ENCODE results near the gene UBAP1L.
A peak's percentile ranks its signal among the peaks of the same experiment; 100 is the strongest.
"Not testable (repeated sequence)": the region's sequence is repeated elsewhere in the genome, so short reads cannot be mapped to it uniquely, and the experiment has no call there.

UBAP1L gene

DNA sequence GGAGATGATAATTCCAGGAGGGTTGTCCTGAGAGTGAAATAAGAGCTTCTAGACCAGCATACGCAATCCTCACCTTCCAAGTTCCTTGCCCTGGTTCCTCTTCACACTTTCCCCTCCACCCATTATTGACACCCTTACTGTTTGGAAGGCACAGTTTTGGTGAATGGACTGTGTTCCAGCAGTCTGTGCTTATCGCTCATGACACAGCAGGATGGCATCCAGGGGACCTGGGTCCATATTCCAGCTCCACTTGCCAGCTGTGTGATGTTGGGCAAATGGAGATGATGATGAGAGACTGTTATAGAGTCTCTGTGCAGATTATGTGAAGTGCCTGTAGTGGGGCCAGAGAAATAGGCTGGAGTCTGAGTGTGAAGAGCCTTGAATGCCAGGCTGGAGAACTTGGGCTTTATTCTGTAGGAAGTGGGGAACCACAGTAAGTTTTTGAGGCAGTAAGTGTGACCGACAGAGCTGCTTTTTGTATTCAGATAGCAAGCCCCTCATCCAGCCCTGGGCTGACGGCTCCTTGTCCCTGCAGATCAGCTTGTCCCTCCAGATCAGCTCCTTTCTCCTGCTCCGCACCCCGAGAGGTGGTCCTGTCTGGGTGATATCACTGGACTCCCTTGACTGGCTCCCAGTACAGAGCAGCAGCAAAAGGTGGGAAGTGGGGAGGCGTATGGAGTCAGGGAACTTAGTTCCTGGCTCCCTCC, 30.3 kb downstream of the UBAP1L start:
- no peak for DNase-seq (ENCODE audit: low read depth in 3 of 3)

DNA sequence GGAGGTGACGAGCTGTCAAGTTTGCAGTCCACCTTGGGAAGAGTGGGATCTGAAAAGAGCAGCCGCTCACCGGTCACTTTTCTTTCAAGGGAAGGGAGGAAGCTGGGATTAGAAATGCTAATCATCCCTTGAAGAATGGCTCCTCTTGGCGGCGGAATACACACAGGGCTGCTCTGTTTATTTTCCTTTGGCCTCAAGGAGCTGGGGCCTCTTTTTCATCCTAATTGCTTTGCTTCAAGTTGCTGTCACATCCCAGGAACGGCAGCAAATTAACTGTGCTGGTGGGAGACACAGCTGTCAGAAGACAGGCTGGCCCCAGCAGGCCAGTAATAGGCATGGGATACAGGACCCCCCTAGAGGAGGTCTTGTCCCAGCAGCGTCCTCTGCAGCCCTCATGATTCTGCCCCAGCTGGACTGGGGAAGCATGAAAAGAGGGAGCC, 31.7 kb downstream of the UBAP1L start:
- no peak for DNase-seq (ENCODE audit: low read depth in 3 of 3)

DNA sequence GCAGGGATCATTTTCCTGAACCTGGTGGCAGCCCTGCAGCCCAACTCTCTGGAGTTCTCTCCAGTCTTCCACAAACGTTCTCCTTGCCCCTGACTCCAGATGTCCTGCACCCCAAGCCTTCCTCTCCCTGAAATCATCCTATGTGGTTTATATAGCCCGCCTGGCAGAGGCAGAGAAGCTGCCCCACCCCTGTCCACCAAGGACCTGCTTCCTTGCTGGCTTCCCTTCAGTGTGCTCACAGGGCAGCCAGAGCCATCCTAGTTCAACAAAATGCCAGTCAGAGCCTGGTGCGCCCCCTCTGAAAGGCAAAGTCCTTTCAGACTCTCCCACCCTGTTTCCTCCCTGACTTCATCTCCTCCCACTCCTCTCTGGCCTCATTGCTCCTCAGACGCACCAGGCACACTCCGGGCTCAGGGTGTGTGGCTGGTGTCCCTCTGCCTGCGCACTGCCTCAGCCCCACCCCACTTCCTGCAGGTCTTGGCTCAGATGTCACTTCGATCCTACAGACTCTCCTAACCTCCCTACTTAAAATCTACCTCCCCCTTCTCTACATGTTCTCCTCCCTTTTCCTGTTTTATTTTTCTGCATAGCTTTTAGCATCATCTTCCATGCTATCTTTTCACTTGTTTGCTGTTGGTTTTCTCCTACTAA, 32.6 kb downstream of the UBAP1L start:
- DNase-seq (ENCODE audit: low read depth in 3 of 3) = peak in 1 of 3 donors; percentile 3

DNA sequence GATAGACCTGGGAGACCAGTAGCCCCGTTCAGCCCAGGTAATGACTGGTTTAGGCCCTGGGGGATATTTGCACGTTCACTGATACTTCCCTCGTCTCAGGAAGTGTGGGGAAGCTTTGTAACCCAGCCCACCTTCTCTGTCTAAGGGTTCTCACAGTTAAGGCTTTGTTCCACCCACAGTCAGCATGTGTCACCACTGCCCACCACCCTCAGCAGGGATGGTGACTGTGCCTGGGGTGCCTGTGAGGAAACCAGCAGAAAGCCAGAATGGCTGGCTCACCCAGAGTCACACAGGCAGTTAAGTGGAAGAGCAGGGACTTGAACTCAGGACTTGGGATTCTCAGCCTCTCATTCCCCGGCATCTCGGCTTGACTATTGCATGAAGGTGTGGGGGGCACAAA, 33.2 kb downstream of the UBAP1L start:
- peak in 2 of 3 donors; percentile 8 to 30 for DNase-seq (ENCODE audit: low read depth in 3 of 3)

DNA sequence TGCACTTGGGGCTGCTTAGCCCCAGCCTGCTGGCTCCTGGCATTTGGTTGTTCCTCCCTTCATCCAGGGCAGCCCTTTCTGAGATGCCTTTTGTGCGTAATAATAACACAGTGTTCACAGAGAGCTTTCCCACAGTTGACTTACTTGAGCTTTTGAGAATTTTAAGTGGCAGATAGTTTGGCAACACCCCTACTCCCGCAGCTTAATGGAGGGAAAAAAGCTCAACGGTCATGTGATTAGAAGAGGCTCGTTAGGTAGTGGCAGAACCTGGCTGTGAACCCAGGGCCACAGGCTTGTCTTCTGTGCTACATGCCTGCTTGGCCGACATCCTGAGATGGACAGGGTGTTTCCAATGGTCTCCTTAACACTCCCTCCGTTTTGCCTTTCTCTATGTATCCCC, 33.7 kb downstream of the UBAP1L start:
- DNase-seq (ENCODE audit: low read depth in 3 of 3) = no peak

DNA sequence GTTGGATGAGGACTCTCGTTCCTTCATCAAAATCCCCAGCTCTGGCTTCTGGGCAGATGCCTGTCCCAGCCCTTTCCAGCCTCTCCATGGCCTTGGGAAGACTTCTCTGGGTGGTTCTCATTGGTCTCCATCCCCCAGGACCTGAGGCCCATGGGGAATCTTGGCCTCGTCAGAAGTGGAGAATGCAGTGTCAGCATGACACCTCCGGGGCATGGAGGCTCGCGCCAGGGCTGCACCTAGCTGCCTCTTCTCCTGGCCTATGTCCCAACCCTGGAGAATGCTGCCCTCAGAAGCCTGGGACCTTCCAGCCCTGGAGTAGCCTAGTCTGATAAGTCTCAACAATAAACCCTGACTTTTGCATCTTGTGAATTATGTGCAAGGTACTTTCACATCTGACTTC, 35.4 kb downstream of the UBAP1L start:
- DNase-seq (ENCODE audit: low read depth in 3 of 3) = no peak

DNA sequence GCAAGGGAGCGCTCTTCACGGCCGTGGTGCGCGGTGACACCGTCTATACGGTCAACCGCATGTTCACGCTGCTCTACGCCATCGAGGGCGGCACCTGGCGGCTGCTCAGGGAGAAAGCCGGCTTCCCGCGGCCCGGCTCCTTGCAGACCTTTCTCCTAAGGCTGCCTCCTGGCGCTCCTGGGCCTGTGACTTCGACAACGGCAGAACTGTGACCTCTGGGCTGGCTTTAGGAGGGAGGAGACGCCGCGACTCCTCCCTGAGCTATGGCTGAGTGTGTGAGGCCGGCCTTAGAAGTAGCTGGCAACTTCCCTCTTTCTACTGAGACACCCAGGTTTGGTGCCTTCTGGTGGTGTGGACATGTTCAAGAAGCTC, 37.0 kb downstream of the UBAP1L start:
- peak; percentile 28 to 34 (median 31) for DNase-seq (ENCODE audit: low read depth in 3 of 3)

DNA sequence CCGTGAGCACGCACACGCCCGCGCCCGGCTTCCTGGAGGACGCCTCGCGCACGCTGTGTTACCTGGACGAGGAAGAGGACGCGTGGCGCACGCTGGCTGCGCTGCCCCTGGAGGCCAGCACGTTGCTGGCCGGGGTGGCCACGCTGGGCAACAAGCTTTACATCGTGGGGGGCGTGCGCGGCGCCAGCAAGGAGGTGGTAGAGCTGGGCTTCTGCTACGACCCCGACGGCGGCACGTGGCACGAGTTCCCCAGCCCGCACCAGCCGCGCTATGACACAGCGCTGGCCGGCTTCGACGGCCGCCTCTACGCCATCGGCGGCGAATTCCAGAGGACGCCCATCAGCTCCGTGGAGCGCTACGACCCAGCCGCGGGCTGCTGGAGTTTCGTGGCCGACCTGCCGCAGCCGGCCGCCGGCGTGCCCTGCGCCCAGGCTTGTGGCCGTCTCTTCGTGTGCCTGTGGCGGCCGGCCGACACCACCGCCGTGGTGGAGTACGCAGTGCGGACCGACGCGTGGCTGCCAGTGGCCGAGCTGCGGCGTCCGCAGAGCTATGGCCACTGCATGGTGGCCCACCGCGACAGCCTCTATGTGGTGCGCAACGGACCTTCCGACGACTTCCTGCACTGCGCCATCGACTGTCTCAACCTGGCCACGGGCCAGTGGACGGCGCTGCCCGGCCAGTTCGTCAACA, 37.6 kb downstream of the UBAP1L start:
- DNase-seq (ENCODE audit: low read depth in 3 of 3) = no peak

DNA sequence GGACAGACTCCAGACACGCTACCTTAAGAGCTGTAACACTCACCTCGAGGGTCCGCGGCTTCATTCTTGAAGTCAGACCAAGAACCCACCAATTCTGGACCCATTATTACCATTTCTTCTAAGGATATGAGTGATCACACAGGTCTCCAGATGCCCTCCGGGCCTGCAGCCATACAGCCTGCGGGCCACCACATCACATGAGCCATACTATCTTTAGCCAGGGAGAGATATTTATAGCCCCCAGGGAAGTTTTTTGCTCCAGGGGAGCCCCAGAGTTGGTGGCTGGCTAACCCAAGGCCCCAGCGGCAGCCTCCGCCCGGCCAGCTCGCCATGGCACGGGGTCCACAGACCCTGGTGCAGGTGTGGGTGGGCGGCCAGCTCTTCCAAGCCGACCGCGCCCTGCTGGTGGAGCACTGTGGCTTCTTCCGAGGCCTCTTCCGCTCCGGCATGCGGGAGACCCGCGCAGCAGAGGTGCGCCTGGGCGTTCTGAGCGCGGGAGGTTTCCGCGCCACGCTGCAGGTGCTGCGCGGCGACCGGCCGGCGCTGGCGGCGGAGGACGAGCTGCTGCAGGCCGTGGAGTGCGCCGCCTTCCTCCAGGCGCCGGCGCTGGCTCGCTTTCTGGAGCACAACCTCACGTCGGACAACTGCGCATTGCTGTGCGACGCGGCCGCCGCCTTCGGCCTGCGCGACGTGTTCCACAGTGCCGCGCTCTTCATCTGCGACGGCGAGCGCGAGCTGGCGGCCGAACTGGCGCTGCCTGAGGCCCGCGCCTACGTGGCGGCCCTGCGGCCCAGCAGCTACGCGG, 38.3 kb downstream of the UBAP1L start, which contains the start of gene KBTBD13:
KBTBD13 (plus strand) TSS at position 261 of the 805 bp plus-strand sequence; CDS start at position 331, 70 bp downstream.
- no peak for DNase-seq (ENCODE audit: low read depth in 3 of 3)

DNA sequence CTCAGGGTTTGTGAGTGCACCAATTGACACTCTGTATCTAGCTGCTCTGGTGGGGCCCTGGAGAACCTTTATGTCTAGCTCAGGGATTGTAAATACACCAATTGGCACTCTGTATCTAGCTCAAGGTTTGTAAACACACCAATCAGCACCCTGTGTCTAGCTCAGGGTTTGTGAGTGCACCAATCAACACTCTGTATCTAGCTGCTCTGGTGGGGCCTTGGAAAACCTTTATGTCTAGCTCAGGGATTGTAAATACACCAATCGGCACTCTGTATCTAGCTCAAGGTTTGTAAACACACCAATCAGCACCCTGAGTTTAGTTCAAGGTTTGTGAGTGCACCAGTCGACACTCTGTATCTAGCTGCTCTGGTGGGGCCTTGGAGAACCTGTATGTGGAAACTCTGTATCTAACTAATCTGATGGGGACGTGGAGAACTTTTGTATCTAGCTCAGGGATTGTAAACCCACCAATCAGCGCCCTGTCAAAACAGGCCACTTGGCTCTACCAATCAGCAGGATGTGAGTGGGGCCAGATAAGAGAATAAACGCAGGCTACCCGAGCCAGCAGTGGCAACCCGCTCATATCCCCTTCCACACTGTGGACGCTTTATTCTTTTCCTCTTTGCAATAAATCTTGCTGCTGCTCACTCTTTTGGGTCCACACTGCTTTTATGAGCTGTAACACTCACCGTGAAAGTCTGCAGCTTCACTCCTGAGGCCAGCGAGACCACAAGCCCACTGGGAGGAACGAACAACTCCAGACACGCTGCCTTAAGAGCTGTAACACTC, 39.2 kb downstream of the UBAP1L start:
- not testable (repeated sequence) for DNase-seq (ENCODE audit: low read depth in 3 of 3)

DNA sequence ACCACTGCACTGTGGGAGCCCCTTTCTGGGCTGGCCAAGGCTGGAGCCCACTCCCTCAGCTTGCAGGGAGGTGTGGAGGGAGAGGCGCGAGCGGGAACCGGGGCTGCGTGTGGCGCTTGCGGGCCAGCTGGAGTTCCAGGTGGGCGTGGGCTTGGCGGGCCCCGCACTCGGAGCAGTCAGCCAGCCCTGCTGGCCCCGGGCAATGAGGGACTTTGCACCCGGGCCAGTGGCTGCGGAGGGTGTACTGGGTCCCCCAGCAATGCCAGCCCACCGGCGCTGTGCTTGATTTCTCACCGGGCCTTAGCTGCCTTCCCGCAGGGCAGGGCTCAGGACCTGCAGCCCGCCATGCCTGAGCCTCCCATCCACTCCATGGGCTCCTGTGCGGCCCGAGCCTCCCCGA, 40.1 kb downstream of the UBAP1L start:
- not testable (repeated sequence) for DNase-seq (ENCODE audit: low read depth in 3 of 3)

DNA sequence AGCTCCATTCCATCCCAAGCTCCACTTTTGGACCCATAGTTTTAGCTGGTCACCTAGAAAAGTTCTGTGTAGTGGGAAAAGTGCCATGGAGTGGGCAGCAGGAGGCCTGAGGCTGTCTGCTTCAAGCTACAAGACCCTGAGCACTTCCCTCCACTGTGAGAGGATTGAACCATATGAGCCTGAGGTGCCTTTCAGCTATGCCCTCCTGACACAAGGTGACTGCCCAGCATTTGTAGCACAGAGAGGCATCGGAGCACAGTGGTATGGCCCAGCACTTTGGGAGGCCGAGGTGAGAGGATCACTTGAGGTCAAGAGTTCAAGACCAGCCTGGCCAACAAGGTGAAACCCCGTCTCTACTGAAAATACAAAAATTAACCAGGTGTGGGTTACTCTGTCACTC, 42.4 kb downstream of the UBAP1L start:
- no peak for DNase-seq (ENCODE audit: low read depth in 3 of 3)

DNA sequence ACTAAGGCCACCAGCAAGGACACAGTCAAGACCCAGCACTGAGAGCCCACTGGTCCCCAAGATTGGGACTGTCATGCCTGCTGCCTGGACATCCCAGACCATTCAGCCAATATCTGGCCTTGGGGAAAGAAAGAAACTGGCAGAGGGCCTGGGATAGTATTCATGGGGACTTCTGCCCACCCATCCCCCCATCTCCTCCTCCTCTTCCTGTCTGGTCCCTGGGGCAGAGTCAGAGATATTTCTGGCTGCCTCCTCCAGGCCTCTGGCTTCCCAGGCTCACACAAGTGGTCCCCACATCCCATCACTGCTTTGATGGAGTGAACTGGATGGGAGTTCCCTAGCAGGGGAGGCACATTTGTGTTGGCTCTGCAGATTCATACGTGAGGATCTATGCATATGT, 43.0 kb downstream of the UBAP1L start:
- no peak for DNase-seq (ENCODE audit: low read depth in 3 of 3)

DNA sequence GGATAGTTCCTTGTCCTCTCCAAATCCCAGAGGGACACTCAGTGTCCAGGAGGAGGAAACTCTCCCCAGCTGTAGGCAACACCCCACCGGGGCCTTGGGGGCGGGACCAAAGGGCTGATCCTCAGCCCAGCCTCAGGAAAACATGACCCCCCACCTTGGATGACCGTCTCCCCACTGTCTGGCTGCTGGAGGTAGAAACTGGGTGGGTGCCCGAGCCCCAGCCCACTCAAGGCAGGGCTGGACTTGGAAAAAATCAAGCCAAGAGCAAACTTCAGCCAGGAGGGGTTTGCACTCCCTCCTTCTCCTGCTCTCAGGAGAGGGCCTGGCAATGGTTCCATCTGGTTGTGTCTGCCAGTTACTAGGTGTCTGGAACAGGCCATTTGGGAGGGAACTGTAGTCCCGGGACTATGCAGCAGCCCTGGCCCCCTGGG, 43.6 kb downstream of the UBAP1L start:
- DNase-seq (ENCODE audit: low read depth in 3 of 3) = no peak

DNA sequence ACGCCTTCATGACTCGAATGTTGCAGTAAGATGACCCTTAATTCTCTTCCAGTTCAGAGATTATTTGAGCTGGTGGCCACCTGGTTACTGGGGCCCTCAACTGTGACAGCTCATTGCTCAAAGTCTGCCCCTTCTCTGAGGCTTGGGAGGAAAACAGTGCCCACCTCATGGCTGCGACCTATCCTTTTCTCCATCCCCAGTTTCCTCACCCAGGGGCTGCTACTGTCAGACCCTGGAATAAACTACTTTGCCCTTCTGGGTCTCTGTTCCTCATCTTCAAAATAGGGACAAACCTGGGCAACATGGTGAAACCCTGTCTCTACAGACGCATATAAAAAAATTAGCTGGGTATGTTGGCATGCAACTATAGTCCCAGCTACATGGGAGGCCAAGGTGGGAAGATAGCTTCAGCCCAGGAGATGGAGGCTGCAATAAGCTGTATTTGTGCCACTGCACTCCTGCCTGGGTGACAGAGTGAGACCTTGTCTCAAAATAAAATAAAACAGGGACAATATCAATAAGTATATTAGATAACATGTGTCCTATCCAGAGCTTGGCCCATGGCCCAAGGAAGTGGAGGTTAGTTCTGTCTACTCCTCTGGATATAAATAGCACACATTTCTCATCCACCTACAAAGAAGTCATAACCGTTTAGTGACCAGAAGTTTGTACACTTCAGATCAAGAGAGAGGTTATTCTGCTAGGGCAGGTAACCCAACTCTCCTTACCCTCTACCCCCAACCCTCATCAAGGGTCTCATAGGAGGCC, 45.0 kb downstream of the UBAP1L start:
- DNase-seq (ENCODE audit: low read depth in 3 of 3) = no peak

DNA sequence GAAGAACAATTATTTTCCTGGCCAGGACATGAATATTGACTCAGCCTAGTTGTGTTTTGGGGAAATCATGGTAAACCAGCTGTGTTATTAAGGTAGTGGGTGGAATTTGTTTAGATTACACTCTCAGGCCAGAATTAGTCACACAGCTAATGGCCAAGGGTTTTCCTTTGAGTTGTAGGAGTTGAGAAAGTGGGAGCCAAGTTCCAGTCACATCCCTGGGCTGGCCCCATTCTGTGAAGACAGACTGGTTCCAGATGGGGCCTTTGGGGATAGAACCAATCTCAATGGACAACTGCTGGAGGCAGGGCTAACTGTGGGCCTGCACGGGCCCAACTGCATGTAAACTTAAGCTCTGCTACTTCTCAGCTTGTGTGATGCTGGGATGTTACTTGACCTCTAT, 45.8 kb downstream of the UBAP1L start:
- no peak for DNase-seq (ENCODE audit: low read depth in 3 of 3)

DNA sequence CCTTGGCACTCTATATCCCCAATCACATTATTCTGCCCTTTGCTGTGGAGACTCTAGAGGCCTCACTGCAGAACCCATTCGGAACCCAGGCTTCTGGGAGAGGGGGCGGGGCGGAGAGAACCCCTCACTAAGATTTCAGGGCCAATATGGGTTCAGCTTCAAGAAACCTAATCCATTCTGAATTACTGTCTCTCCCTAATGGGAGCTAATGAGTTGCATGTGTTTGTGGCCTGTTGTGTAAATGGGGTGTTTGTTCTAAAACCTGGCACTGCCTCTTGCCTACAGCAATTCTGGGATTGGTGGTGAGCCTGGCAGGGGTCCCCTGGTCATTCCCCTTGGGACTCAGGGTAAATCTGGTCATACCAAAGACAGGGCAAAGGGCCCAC, 46.6 kb downstream of the UBAP1L start:
- DNase-seq (ENCODE audit: low read depth in 3 of 3) = no peak

DNA sequence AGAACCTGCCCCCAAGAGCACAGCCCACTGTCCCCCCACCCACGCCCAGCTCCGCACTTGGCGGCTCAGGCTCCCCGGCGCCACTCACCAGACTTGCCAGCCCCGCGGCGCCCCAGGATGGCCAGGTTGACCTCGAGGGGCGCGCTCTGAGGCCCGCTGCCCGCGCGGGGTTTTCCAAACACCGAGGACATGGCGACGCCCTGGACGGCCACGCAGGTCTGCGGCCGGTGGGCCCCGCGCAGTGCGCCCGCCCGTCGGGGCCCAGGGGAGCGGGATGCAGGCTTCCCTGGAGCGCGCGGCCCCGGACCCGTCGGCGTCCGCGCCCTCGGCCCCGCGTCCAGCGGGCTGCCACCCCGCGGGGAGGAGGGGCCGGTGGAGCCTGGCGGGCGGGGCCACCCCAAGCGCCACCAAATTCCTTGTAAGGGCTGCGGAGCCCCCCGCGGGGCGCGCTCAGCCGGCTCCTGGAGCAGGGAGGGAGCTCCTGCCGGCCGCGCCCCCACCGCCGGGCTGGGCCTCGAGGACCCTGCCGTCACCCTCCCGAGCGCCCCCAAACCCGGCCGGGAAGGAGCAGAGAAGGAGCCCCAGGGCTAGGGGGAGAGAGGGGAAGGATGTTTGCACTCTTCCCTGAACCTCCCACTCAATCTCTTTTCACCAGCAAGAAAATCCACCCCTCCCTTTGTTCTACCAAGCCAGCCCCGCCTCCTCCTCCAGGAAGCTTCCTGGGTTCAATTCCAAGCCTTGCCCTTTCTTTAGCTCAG, 47.2 kb downstream of the UBAP1L start, which contains the start of gene RASL12:
RASL12 (minus strand) TSS at position 347 of the 758 bp plus-strand sequence; CDS start at position 191, 156 bp downstream.
- no peak for DNase-seq (ENCODE audit: low read depth in 3 of 3)

DNA sequence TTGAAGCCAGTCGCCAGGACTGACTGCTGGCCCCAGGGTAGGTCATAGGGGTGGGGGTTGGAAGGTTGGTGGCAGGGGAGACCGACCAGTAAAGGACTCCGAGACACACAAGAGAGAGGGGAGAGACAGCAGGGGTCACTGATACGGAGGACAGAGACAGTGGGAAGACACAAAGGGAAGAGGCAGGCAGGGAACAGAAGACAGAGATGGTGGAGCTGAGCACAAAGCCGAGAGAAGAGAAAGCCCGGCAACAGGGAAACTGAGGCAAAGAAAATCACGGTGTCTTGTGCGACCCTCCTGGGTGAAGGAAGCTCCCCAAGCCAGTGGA, 47.7 kb downstream of the UBAP1L start:
- DNase-seq (ENCODE audit: low read depth in 3 of 3) = no peak

Data from stimulated activated CD4-positive, alpha-beta T cell treated with anti-CD3 and anti-CD28 coated beads, TNF-alpha, amount 100 ng/mL, for 48 hours (primary cell).